ENCODE measurements around the gene RASGRP4.

DNA sequence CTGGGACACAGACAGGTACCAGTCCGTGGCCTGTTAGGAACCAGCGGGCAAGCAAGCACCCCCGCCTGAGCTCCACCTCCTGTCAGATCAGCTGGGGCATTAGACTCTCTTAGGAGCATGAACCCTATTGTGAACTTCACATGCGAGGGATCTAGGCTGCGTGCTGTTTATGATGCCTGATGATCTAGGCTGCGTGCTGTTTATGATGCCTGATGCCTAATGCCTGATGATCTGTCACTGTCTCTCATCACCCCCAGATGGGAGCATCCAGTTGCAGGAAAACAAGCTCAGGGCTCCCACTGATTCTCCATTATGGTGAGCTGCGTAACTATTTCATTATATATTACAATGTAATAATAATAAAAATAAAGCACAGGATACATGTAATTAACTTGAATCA is 3.6 kb downstream of the RASGRP4 start:
- TF ChIP-seq POLR2AphosphoS5 (IDR thresholded peaks at IDR 0.05; ENCODE audit: borderline replicate concordance, low read depth, low read length) (no peak), EZH2 (IDR thresholded peaks at IDR 0.05) (no peak)
